Transverse colon (tissue), 4 donors: ENCODE data around the gene DEFB114.

Experiments used
- CTCF ChIP-seq, 5 experiments: fragments of 200-600 bp in 3 of 5; fragments of 450-650 bp in 2 of 5; sonication (generic) in 3 of 5; IDR thresholded peaks; 1 replicate in 2 of 5; 2 replicates in 3 of 5; pipeline ENCODE4 v1.5.1; 2016 to 2017; ENCODE audit warnings: antibody characterized with exemption in 5 of 5, inconsistent platforms in 3 of 5, mild to moderate bottlenecking in 2 of 5, moderate library complexity in 1 of 5
- POLR2A ChIP-seq: fragments of 450-650 bp; IDR thresholded peaks from one replicate; pipeline ENCODE4 v1.6.1; 2016; ENCODE audit warnings: antibody characterized with exemption, mild to moderate bottlenecking, moderate library complexity
- POLR2AphosphoS5 ChIP-seq, 3 donors: sonication (generic); formaldehyde crosslinking; IDR thresholded peaks; one replicate each; pipeline ENCODE4 v1.6.1; 2016; ENCODE audit warnings: antibody characterized with exemption in 3 of 3

GRCh38 chr6:49913636-49914375 is 50.2 kb downstream of the DEFB114 start:
- no peak for TF ChIP-seq CTCF (IDR thresholded peaks at IDR 0.05)
- TF ChIP-seq POLR2AphosphoS5 (IDR thresholded peaks at IDR 0.05) = no peak
- TF ChIP-seq POLR2A = no peak
